NK-92 (cell line): ENCODE measurements around the gene FAHD2A.
A peak's percentile ranks its signal among the peaks of the same experiment; 100 is the strongest.
"Not testable (repeated sequence)": the region's sequence is repeated elsewhere in the genome, so short reads cannot be mapped to it uniquely, and the experiment has no call there.

Source experiments
- DNase-seq: peaks from one replicate; lab custom pipeline; 2025; ENCODE audit not compliant: unreplicated experiment; lab: John Stamatoyannopoulos, UW

FAHD2A gene, protein sequence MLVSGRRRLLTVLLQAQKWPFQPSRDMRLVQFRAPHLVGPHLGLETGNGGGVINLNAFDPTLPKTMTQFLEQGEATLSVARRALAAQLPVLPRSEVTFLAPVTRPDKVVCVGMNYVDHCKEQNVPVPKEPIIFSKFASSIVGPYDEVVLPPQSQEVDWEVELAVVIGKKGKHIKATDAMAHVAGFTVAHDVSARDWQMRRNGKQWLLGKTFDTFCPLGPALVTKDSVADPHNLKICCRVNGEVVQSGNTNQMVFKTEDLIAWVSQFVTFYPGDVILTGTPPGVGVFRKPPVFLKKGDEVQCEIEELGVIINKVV

DNA sequence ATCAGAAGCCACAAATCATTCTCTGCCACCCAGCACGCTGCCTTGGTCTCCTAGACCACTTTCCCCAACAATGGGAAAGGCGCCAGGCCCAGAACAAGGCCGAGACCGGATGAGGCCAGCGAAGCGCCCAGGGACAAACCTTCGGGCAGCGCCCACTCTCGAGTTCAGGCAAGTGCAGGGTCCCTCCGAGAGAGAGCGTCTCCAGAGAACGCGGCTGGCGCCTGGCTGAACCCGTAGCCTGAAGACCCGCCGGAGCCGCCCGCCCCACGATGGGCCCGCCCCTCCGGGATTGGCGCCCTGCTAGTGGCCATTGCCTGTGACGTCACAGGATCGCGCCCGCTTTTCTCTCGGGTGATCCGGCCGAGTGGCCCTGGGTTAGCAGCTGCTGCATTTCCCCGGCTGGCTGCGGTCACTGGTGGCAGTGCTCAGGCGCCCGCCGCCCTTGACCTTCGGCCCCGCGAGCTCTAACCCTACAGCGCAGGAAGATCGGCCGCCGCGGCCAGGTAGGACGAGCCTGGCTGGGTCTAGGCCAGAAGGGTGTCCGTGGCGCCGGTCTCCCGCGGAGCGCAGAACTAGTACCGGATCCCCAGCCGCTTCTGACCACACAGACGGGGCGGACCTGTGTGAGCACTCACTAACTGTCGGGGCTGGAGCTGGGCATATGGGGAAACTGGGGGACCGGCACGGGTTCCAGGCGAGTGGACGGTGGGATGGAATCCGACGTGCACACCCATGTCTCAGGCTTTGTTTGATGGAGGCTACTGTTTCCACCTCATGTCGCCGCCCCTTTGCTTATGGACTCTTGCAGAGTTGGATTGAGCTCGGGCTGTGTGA, at the start of gene FAHD2A:
FAHD2A (plus strand) TSS at position 339 of the 834 bp plus-strand sequence. CDS start 2,851 bp downstream, outside the sequence.
- DNase-seq, result peak; percentile 38

DNA sequence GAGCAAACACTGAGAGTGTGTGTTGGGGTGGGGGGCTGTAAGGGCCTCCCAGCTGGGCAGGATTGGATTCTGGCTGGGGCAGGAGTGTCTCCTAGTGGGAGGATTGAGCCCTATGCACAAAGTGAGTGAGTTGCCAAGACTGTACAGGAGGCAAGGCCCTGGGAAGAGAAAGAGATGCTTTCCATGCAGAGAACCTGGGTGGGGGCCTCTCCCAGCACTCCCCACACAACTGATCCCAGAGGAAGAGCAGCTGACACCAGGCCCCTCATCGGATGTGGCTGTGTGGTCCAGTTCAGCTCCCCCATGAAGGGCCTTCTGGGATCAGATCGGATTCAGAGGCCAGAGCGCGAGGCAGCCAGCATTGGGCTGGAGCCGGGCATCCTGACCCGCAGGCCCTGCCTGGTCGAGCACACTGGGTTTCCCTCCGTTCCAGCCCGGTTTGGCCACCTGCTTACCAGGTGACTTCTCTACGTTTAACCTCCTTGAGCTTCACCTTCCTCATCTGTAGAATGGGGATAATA, 49.4 kb upstream of the FAHD2A start:
- DNase-seq, result no peak

DNA sequence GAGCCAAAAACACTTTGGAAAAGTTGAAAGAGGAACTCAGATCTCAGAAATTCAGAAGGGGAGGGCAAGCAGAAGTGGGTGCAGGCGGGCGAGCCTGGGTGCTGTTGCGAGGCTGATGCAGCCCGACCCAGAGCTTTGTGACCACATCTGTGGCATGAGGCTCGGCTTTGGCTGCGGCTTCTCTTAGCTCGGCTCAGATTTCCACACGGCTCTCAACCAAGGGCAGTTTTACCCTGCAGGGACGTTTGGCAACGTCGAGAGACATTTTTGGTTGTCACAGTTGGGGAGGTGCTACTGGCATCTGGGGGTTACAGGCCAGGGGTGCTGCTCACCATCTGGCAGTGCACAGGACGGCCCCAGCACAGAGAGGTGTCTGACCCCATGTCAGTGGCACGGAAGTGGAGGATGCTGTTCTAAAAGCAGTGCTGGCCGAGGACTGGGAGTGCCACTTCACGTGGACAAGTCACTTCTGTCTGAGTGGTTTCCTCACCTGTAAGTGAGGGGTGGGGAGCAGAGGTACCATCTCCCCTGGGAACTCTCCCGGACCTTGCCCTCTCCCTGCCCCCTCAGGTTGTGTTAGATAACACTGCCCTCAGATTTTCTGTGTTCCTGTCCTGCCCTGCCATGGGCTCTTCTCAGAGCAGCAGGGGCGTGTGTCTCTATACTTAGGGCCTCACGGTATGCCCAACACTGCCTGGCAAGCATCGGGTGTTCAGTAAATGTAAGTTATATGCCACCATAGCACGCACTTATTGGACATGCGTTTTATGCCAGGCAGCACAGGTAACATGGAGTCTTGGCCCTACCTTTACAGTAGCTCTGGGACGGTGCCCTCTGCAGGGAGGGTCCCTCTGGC, 48.7 kb upstream of the FAHD2A start:
- DNase-seq, result no peak

DNA sequence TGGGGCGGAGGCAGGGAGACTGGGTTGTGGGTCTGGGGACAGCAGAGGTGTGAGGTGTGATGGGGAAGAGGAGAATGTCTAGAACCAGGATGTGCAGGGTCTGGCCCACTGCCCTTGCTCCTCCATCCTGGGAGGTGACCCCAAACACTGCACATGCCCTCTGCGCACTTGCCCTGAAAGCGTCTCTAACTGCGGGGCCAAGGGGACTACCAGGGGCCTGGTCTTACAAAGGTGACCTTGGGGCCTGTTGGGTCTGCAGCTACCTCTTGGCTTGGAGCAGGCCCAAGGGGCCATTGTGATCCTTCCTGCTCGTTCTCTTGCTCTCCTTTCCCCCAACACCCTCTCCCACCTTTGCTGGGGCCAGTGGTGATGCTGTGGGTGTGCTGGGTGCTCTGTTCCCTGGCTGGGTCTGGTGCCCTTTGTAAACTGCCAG, 48.0 kb upstream of the FAHD2A start:
- DNase-seq, result no peak

DNA sequence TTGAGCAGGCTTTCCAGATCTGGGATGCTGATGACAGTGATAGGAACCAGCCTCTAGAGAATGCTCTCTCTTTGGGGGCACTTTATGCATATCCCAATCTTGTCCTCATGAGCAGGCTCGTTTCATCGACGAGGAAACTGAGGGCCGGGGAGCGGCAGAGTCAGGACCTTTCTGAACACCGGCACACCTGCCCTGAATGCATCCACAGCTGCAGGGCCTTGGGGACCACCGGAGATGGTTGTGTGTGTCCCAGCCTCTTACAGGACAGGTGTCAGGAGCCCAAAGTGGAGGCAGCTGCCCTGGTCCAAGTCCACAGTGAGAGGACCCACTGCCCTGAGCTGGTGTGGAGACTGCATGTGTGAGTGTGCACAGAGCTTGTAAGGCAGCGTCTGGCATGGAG, 47.6 kb upstream of the FAHD2A start:
- no peak for DNase-seq

DNA sequence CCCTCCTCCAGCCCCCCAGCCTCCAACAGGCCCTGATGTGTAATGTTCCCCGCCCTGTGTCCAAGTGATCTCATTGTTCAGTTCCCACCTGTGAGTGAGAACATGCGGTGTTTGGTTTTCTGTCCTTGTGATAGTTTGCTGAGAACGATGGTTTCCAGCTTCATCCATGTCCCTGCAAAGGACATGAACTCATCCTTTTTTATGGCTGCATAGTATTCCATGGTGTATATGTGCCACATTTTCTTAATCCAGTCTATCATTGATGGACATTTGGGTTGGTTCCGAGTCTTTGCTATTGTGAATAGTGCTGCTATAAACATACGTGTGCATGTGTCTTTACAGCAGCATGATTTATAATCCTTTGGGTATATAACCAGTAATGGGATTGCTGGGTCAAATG, 47.0 kb upstream of the FAHD2A start:
- not testable (repeated sequence) for DNase-seq

DNA sequence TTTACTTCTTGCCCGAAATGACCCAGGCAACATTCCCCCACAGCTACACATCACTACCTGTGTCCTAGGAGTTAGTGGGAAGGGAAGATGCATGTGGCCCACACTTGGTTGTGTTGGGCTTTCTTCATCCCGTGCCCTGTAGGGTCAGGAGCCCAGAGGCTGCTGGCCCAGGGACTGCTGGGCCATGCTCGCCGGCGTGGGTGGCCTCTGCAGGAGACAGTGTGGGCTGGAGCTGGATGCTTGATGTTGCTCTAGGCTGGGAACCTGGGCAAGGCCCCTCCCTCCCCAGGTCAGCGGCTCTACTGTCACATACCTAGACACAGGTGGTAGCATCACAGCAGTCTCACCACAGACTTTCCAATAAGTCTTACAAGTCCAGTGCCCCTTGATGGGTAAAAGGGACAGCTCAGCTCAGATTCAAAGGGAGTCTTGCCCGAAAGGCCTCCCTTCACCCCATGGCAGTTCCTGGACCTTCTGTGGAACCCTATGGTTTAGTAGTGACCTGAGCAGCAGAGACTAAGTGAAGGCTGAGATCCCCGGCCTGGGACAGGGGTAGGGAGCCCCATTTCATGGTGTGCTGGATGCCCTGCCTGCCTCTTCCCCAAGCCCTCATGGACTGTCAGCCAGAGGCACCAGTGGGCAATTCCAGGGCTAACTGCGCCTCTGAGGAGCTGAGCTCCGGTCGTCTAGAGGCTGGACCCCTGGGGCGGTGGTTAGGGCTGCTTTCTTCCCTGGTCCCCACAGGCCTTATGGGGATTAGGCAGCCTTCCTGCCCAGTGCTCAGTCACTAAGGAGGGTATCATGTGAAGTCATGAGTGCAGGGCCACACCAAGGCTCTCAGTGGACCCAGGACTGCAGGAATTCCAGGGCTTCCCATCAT, 45.4 kb upstream of the FAHD2A start:
- DNase-seq, result no peak

DNA sequence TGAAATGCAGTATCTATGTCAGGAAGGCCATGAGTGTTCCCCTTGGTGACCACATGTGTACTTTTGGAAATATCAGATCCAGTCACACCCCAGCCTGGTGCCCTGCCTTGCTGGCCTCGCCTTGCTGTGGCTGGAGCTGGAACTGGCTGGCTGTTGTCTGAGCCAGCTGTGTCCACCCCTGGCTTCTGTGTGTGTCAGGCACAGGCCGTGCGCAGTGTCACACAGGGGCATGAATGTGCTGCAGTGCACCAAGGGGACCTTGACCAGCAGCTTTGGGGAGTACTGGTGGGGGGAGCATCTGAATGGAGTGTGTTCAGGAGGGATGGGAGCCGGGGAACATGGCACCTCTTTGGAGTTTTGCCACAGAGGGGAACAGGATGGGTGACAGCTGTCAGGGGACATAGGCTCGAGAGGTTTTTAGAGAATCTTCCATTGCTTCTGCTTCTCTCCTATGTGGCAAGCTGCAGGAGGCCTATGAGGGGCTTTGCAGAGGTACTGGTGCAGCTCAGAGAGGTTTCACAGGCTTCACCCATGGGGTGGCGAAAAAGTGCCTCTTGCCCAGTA, 44.7 kb upstream of the FAHD2A start:
- DNase-seq, result no peak

DNA sequence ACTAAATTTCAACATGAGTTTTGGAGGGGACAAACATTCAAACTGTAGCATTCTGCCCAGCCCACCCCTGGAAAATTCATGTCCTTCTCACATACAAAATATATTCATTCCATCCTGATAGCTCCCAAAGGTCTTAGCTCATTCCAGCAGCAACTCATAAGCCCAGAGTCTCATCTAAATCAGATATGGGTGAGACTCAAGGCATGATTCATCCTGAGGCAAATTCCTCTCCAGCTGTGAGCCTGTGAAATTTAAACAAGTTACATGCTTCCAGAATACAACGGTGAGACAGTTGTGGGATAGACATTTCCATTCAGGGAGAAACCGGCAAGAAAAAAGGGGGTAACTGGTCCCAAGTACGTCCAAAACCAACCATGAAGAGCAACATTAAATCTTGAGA, 43.5 kb upstream of the FAHD2A start:
- DNase-seq, result no peak

DNA sequence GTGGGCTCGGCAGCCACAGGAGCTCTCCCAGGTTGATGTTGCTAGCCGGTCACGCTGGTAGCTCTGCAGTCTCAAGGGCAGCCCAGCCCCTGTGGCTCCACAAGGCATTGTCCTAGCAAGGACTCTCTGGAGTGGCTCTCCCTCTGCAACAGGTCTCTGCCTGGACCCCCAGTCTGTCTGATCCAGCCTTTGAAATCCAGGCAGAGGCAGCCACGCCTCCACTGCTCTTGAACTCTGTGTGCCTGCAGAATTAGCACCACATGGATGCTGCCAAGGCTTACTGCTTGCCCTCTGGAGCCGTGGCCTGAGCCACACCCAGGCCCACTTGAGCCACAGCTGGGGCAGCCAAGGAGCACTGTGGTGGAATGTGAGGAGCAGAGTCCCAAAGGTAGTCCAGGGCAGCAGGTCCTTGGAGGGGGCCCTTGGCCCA, 43.0 kb upstream of the FAHD2A start:
- no peak for DNase-seq

DNA sequence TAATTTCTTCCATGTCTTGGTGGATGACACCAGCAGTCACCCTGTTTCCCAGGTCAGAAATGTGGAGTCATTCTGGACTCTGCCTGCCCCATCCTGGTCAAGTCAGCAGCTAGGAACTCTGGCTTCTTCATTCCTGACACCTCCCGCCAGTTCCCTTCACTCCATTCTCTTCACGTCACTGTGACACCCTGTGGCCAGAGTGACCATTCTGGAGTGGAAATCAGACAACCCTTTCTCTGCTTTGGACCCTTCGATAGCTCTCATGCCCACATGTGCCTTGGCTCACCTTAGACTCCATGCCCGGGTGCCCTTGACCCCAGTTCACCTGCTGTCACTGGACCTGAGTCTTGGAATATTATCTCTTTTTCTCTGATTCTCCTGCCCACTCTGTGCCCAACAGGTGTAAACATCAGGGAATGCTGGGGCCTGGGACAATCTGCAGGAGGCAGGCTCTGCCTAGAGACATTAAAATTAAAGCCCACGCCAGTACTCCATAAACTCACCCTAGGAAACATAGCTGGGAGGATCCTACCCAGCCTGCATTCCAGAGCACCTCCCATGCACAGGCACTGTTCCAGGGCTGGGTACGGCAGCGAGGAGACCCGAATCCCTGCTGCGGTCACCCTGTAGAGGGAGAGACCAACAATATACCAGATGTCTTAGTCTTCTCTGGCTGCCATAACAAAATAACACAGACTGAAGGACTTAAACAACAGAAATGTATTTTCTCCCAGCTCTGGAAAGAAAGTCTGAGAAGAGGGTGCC, 41.1 kb upstream of the FAHD2A start:
- no peak for DNase-seq

DNA sequence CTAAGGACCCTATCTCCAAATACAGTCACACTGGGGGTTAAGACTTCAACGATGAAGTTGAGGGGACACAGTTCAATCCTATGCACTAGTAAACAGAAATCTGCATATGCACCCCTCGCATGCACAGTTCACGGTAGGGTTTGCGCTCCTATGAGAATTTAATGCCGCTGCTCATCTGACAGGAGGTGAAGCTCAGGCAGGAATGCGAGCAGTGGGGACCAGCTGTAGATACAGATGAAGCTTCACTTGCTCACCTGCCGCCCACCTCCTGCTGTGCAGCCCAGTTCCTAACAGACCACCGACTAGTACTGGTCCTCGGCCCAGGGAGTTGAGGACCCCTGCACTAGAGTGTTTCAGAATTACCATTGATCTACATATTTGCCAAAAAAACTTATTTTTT, 40.0 kb upstream of the FAHD2A start:
- DNase-seq, result no peak

DNA sequence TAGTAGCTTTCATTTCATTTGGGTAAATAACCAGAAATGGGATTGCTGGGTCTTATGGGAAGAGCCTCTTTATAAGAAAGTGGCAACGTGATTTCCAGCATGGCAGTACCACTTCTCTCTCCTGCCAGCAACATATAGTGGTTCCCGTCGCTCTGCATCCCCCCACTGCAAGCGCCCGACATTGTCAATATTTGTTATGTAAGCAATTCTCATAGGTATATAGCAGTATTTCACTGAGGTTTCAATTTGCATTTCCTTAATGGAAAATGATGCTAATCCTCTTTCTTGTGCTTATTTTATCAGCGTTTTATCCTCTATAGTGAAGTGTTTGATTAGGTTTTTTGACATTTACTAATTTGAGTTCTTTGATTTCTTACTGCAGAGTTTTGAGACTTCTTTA, 36.0 kb upstream of the FAHD2A start:
- DNase-seq, result no peak

DNA sequence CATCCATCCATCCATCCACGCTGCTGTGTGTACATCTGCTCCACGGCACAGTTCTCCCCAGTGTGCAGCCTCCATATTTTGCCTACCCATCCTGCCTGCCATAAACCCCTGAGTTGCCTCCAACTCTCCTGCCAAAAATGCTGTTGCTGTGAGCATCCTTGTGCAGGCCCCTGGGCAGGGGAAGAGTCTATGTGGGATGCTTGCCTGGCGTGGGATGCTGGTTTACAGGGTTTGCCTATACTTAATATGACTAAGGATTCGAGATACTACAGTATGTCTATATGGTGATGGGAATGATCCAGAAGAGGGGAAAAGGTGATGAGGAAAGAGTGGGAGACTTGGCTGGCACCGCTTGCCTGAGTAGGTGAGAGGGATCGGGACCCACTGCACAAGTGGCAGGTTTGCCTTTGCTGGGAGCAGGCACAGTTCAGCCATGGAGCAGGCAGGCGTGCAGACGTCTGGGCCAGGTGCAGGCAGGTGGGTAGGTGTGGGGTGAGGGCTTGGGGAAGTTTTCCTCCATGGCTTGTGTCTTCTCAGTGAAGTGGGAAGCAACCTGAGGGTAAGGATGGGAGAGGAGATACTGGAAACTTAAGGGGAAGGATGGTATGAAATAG, 30.2 kb upstream of the FAHD2A start:
- DNase-seq, result no peak

DNA sequence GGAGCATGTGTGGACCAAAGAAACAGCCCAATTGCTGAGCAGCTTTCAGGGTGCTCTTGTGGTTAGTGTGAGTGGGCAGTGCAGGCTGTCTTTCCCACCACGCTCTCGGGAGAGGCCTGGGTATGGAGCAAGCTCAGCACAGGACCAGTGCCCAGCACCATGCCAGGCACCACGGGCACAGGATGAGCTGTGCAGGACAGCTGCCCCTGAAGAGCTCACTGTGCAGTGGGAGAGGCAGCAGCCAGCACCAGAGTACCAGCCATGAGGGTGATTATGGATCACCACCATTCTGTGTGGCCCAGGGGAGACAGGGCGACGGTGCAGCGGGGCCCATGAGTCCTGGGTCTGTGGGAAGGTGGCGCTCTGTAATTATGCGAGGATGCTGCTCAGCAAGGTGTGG, 29.7 kb upstream of the FAHD2A start:
- DNase-seq, result no peak

DNA sequence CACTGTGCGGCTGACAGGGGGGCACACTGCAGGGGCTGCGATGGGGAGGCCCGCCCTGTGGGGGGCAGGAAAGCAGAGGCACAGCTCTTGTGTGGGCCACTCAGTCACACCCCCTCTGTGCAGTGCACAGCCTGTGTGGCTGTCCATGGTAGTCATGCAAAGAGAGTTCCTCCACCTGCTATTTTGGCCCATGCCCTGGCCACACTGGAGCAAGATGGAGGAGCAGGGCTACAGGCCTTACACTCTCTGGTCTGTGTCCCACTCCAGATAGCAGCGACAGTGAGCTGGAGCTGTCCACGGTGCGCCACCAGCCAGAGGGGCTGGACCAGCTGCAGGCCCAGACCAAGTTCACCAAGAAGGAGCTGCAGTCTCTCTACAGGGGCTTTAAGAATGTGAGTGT, 28.5 kb upstream of the FAHD2A start:
- DNase-seq, result no peak

DNA sequence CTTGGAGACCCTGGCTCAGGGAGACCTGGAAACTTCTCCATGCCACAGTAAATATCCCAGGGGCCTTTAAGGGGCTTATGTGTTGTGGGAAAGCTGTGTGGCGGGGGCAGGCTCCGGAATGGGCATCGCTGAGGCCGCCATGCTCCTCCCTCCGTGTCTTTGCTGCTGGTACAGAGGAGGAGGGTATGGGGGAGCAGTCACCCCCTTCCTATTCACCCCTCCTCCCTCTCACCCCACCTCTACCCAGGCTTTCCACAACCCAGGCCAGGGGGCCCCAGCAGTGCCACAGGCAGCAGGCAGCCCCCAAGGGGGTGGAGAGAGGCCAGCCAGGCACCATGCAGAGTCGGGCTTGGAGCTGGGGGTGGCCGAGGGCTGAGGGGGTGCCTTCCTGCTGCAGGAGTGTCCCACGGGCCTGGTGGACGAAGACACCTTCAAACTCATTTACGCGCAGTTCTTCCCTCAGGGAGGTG, 28.0 kb upstream of the FAHD2A start:
- no peak for DNase-seq

DNA sequence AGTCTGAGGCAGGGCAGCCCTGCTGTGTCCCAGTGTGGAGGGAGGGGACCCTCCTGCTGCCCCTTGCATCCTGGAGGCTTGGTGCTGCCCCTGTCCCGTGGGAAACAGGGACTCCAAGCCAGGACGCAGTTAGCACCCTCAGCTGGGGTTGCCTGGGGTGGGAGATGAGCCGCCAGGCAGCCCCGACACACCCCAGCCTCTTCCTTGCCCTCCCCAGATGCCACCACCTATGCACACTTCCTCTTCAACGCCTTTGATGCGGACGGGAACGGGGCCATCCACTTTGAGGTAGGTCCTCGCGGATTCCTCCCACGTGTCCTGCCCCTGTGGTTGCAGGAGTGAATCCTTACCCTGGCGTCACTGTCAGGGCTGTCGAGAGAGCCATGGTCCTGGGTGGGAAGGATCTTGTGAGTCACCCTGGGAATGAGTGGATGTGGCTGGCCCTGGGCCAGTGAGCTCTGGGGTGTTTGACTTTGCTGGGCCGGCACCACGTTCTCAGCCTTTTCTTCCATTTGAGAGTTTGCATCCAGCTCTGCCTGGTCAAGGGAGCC, 27.5 kb upstream of the FAHD2A start:
- no peak for DNase-seq
